GM06990 (cell line): ENCODE data around the gene DGKH.

Experiments used
- DNase-seq: peaks from one replicate; pipeline ENCODE4 v3.0.0-alpha.2; 2011; ENCODE audit not compliant: insufficient read length; ENCODE audit errors: extremely low read depth
- H3K27me3 ChIP-seq: replicated peaks from 2 replicates; pipeline ENCODE4 v1.6.0; 2011; ENCODE audit warnings: low read length; ENCODE audit not compliant: control insufficient read depth, insufficient read depth
- H3K36me3 ChIP-seq: 2 replicates; pipeline ENCODE4 v1.5.1; 2011; ENCODE audit warnings: low read length; ENCODE audit not compliant: control insufficient read depth, insufficient read depth
- H3K4me3 ChIP-seq: replicated peaks from 2 replicates; pipeline ENCODE4 v1.5.1; 2011; ENCODE audit warnings: low read depth, mild to moderate bottlenecking, control low read depth, low read length
- CTCF ChIP-seq: IDR thresholded peaks from 2 replicates; pipeline ENCODE4 v1.5.1; 2011; ENCODE audit warnings: low read length, control low read depth, mild to moderate bottlenecking, inconsistent platforms; ENCODE audit not compliant: insufficient read depth, poor library complexity, severe bottlenecking

Gene DGKH

GRCh38 chr13:42107421-42107820, 59.0 kb downstream of the DGKH start:
- no peak for TF ChIP-seq CTCF
- no peaks in the 10 kb centered on the region for H3K36me3 ChIP-seq
- H3K27me3 ChIP-seq: no peaks in the 10 kb centered on the region
- H3K4me3 ChIP-seq: no peak overlapping the region
- DNase-seq: no peak

DNA sequence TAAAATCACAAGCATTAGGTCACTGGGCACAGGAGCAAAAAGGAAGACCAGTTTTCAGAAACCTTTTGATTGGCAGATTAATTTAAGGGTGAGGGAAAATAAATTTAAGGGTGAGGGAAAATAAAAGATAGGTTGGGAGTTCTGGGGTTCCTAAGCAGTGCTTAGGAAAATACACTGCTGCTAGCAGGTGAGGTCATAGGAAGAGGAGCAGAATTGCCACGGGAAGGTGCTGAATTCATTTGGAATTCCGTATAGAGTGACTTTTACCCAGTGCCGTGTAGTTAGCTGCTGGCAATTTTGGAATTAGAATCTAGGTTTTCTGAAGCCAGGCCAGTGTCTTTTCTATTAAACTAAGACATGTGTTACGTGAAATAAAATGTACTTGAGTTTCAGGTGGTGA, 59.8 kb downstream of the DGKH start:
- no peaks in the 10 kb centered on the region for H3K27me3 ChIP-seq
- no peak overlapping the region for H3K4me3 ChIP-seq
- no peaks in the 10 kb centered on the region for H3K36me3 ChIP-seq
- no peak for DNase-seq
- TF ChIP-seq CTCF: no peak

- no peak for DNase-seq
- H3K27me3 ChIP-seq: no peaks in the 10 kb centered on the region
- TF ChIP-seq CTCF: no peak
- H3K36me3 ChIP-seq: no peaks in the 10 kb centered on the region
- H3K4me3 ChIP-seq: no peak overlapping the region
Measured at GRCh38 chr13:42109957-42110356, 61.5 kb downstream of the DGKH start.

GRCh38 chr13:42110410-42111155, 62.1 kb downstream of the DGKH start:
- Histone ChIP-seq H3K4me3 (no peak overlapping the region), H3K27me3 (no peaks in the 10 kb centered on the region), H3K36me3 (no peaks in the 10 kb centered on the region)
- peak; percentile 61 for TF ChIP-seq CTCF
- peak; percentile 34 for DNase-seq

GRCh38 chr13:42112864-42113263, 64.4 kb downstream of the DGKH start:
- Histone ChIP-seq H3K4me3 (no peak overlapping the region), H3K27me3 (no peaks in the 10 kb centered on the region), H3K36me3 (no peaks in the 10 kb centered on the region)
- DNase-seq: no peak
- no peak for TF ChIP-seq CTCF

GRCh38 chr13:42113478-42113877, 65.0 kb downstream of the DGKH start:
- Histone ChIP-seq H3K36me3 (no peaks in the 10 kb centered on the region), H3K4me3 (no peak overlapping the region), H3K27me3 (no peaks in the 10 kb centered on the region)
- DNase-seq: no peak
- no peak for TF ChIP-seq CTCF
